ENCODE measurements around the gene GRM4. TPM values are rescaled to one million over a fixed set of nuclear protein-coding genes. Genes with fewer than 3 reads are reported as not detected.

The GRM4 gene
- total RNA-seq, 1 experiment from 2014 or later = 5.6 TPM

GRCh38 chr6:34020807-34021553, 124.9 kb downstream of the GRM4 start:
- no peaks in the 10 kb centered on the region; the same call in 1 of the 2 replicates for H3K27me3 ChIP-seq (ENCODE audit: insufficient read depth, low read length)
- peaks cover 53% of the 10 kb centered on the region for H3K27me3 Mint-ChIP-seq (ENCODE audit: low read depth)
- no peak overlapping the region for H2AK5ac ChIP-seq (ENCODE audit: insufficient read length, low read length)
- no peak overlapping the region for H2AFZ ChIP-seq (ENCODE audit: low read length)
- H3K4me2 ChIP-seq (ENCODE audit: insufficient read depth, insufficient read length, low read length) = no peak overlapping the region
- H3K4ac ChIP-seq (ENCODE audit: low read depth, low read length) = no peak overlapping the region
- no CpG with 5 or more reads among the region's 17 CpGs for WGBS (ENCODE audit: extremely low coverage, insufficient read length, low lambda C conversion rate)
- no peak for DNase-seq
- H3T11ph ChIP-seq (ENCODE audit: low read length) = no peak overlapping the region
- H4K91ac ChIP-seq (ENCODE audit: insufficient read length, low read depth, low read length) = no peak overlapping the region
- H3K9ac ChIP-seq (ENCODE audit: extremely low read depth, insufficient read length, low read length) = no peak overlapping the region
- H3K36me3 Mint-ChIP-seq (ENCODE audit: insufficient read depth in 1 of 3, low read depth in 3 of 3) = peaks cover 0 to 8% (median 6%) of the 10 kb centered on the region in 3 experiments; a peak in 4 of 7 replicates
- no peak overlapping the region for H2BK5ac ChIP-seq (ENCODE audit: insufficient read length, low read length)
- no peak overlapping the region for H3K27ac ChIP-seq (ENCODE audit: insufficient read length, low read depth, low read length)
- no peak overlapping the region; a peak in 2 of 7 replicates for H3K27ac Mint-ChIP-seq
- no peak overlapping the region for H2BK20ac ChIP-seq (ENCODE audit: low read depth, low read length, poor library complexity, severe bottlenecking)
- no peak overlapping the region for H3K23ac ChIP-seq (ENCODE audit: insufficient read length, low read depth, low read length)
- H3K18ac ChIP-seq (ENCODE audit: insufficient read length, low read depth, low read length) = no peak overlapping the region
- TF ChIP-seq CTCF (conservative IDR thresholded peaks at IDR 0.05) = no peak
- H3K9me3 ChIP-seq (ENCODE audit: control insufficient read depth, low read depth, low read length) = peaks cover 4% of the 10 kb centered on the region
- H4K8ac ChIP-seq (replicated peaks; ENCODE audit: insufficient read length, low read depth, low read length) = no peak overlapping the region
- H4K20me1 ChIP-seq (ENCODE audit: control insufficient read depth, insufficient read depth, insufficient read length) = no peaks in the 10 kb centered on the region
- no peaks in the 10 kb centered on the region for H3K79me1 ChIP-seq (ENCODE audit: insufficient read depth, low read depth, low read length, poor library complexity, severe bottlenecking)
- no peak overlapping the region for H2BK12ac ChIP-seq (ENCODE audit: insufficient read length, low read depth, low read length)
- no peaks in the 10 kb centered on the region for H3K23me2 ChIP-seq (ENCODE audit: insufficient read length, low read depth, low read length, poor library complexity, severe bottlenecking)
- no peak overlapping the region for H2BK120ac ChIP-seq (ENCODE audit: low read depth, low read length, poor library complexity, severe bottlenecking)
- peaks cover 7 to 13% of the 10 kb centered on the region in 2 experiments for H3K4me1 Mint-ChIP-seq
- no peak overlapping the region for H3K56ac ChIP-seq (ENCODE audit: insufficient read length, low read depth, low read length)
- no peak overlapping the region for H4K5ac ChIP-seq (ENCODE audit: insufficient read length, low read depth, low read length)
- H2BK15ac ChIP-seq (ENCODE audit: low read depth, low read length) = no peak overlapping the region
- H3K4me1 ChIP-seq (ENCODE audit: insufficient read depth, low read length) = no peaks in the 10 kb centered on the region
- H3K4me3 Mint-ChIP-seq = no peak overlapping the region; a peak in 1 of 5 replicates
- H3K9me3 Mint-ChIP-seq = peaks cover 5 to 18% of the 10 kb centered on the region in 2 experiments; a peak in 2 of 5 replicates
- H3K79me2 ChIP-seq (ENCODE audit: insufficient read depth, low read length) = no peaks in the 10 kb centered on the region
- H3K14ac ChIP-seq (ENCODE audit: insufficient read depth, low read length) = no peak overlapping the region; the same call in 1 of the 2 replicates

All from H9 (cell line).